ENCODE results near the gene CCDC88C.

GRCh38 chr14:91307046-91307445 is 110.6 kb downstream of the CCDC88C start:
- TF ChIP-seq, protein P1, sequence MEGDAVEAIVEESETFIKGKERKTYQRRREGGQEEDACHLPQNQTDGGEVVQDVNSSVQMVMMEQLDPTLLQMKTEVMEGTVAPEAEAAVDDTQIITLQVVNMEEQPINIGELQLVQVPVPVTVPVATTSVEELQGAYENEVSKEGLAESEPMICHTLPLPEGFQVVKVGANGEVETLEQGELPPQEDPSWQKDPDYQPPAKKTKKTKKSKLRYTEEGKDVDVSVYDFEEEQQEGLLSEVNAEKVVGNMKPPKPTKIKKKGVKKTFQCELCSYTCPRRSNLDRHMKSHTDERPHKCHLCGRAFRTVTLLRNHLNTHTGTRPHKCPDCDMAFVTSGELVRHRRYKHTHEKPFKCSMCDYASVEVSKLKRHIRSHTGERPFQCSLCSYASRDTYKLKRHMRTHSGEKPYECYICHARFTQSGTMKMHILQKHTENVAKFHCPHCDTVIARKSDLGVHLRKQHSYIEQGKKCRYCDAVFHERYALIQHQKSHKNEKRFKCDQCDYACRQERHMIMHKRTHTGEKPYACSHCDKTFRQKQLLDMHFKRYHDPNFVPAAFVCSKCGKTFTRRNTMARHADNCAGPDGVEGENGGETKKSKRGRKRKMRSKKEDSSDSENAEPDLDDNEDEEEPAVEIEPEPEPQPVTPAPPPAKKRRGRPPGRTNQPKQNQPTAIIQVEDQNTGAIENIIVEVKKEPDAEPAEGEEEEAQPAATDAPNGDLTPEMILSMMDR (IDR thresholded peaks at IDR 0.05), result no peak
- no peak for TF ChIP-seq POLR2A (IDR thresholded peaks at IDR 0.05)
